OCI-LY1 (cell line): ENCODE measurements around the gene PDGFA.

Experiments
- H2AFZ ChIP-seq: fragments of 200-600 bp; sonication (generic), shearing (Covaris generic); 2 replicates; pipeline ENCODE4 v1.6.0; 2014; ENCODE audit warnings: antibody characterized with exemption, mild to moderate bottlenecking, low read length
- H3F3A ChIP-seq: fragments of 200-600 bp; sonication (generic), shearing (Covaris generic); 2 replicates; pipeline ENCODE4 v1.6.0; 2014; ENCODE audit warnings: mild to moderate bottlenecking, antibody characterized with exemption, low read length, moderate library complexity; ENCODE audit not compliant: insufficient read depth
- H3K27ac ChIP-seq: fragments of 200-600 bp; sonication (generic); 2 replicates; pipeline ENCODE4 v1.5.1; 2014; ENCODE audit warnings: low read length, mixed run types, mild to moderate bottlenecking, low read depth; ENCODE audit not compliant: poor library complexity, severe bottlenecking
- H3K27me3 ChIP-seq: fragments of 200-600 bp; sonication (generic); 2 replicates; pipeline ENCODE4 v1.6.0; 2014; ENCODE audit warnings: antibody characterized with exemption, mild to moderate bottlenecking, low read length, moderate library complexity; ENCODE audit not compliant: insufficient read depth
- H3K36me3 ChIP-seq: fragments of 200-600 bp; sonication (generic); 2 replicates; pipeline ENCODE4 v1.6.1; 2014; ENCODE audit warnings: mild to moderate bottlenecking, antibody characterized with exemption, low read length, moderate library complexity, mixed read lengths; ENCODE audit not compliant: insufficient read depth
- H3K4me1 ChIP-seq: fragments of 200-600 bp; sonication (generic); 2 replicates; pipeline ENCODE4 v1.5.1; 2014; ENCODE audit warnings: mild to moderate bottlenecking, low read length, moderate library complexity; ENCODE audit not compliant: insufficient read depth, severe bottlenecking
- H3K4me2 ChIP-seq: fragments of 200-600 bp; sonication (generic), shearing (Covaris generic); 2 replicates; pipeline ENCODE4 v1.6.1; 2014; ENCODE audit warnings: low read length
- H3K4me3 ChIP-seq: fragments of 200-600 bp; sonication (generic); 2 replicates; pipeline ENCODE4 v1.5.1; 2014; ENCODE audit warnings: low read length, low read depth, mild to moderate bottlenecking, mixed read lengths; ENCODE audit not compliant: poor library complexity, severe bottlenecking
- H3K79me2 ChIP-seq: fragments of 200-600 bp; shearing (Covaris generic); 2 replicates; pipeline ENCODE4 v1.6.1; 2016; ENCODE audit warnings: mixed run types, low read length, mixed read lengths; ENCODE audit not compliant: insufficient read depth
- H3K9ac ChIP-seq: fragments of 200-600 bp; sonication (generic), shearing (Covaris generic); 2 replicates; pipeline ENCODE4 v1.6.1; 2014; ENCODE audit warnings: mild to moderate bottlenecking, low read length, mixed read lengths
- H3K9me2 ChIP-seq: fragments of 200-600 bp; sonication (generic), shearing (Covaris generic); 2 replicates; pipeline ENCODE4 v1.6.1; 2014; ENCODE audit warnings: low read depth, mild to moderate bottlenecking, low read length, mixed read lengths
- H3K9me3 ChIP-seq: fragments of 200-600 bp; shearing (Covaris generic); 2 replicates; pipeline ENCODE4 v1.6.1; 2014; ENCODE audit warnings: low read length, mixed read lengths
- H4K20me1 ChIP-seq: fragments of 200-600 bp; sonication (generic), shearing (Covaris generic); 2 replicates; pipeline ENCODE4 v1.6.0; 2016; ENCODE audit warnings: mild to moderate bottlenecking, low read length; ENCODE audit not compliant: insufficient read depth
- EZH2 ChIP-seq: fragments of 200-600 bp; sonication (generic), shearing (Covaris generic); IDR thresholded peaks from 2 replicates; pipeline ENCODE4 v1.8.0; 2017; ENCODE audit warnings: borderline replicate concordance, mixed run types, mild to moderate bottlenecking, antibody characterized with exemption, low read length, moderate library complexity, mixed read lengths
- TF ChIP-seq, protein P1 (sequence below): fragments of 200-600 bp; sonication (generic), shearing (Covaris generic); IDR thresholded peaks from 2 replicates; pipeline ENCODE4 v1.5.1; 2017; ENCODE audit warnings: mild to moderate bottlenecking, antibody characterized with exemption, low read length, moderate library complexity, mixed read lengths

PDGFA gene

GRCh38 chr7:467856-468545 is 51.6 kb downstream of the PDGFA start:
- H3K4me3 ChIP-seq = no peak overlapping the region
- no peaks in the 10 kb centered on the region for H3F3A ChIP-seq
- no peaks in the 10 kb centered on the region for H3K9me2 ChIP-seq
- H4K20me1 ChIP-seq = no peaks in the 10 kb centered on the region
- TF ChIP-seq, protein P1, sequence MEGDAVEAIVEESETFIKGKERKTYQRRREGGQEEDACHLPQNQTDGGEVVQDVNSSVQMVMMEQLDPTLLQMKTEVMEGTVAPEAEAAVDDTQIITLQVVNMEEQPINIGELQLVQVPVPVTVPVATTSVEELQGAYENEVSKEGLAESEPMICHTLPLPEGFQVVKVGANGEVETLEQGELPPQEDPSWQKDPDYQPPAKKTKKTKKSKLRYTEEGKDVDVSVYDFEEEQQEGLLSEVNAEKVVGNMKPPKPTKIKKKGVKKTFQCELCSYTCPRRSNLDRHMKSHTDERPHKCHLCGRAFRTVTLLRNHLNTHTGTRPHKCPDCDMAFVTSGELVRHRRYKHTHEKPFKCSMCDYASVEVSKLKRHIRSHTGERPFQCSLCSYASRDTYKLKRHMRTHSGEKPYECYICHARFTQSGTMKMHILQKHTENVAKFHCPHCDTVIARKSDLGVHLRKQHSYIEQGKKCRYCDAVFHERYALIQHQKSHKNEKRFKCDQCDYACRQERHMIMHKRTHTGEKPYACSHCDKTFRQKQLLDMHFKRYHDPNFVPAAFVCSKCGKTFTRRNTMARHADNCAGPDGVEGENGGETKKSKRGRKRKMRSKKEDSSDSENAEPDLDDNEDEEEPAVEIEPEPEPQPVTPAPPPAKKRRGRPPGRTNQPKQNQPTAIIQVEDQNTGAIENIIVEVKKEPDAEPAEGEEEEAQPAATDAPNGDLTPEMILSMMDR = no peak
- no peak for TF ChIP-seq EZH2
- H3K27ac ChIP-seq = no peak overlapping the region
- H3K4me1 ChIP-seq = no peaks in the 10 kb centered on the region
- H3K36me3 ChIP-seq = no peaks in the 10 kb centered on the region
- H3K4me2 ChIP-seq = no peak overlapping the region
- no peak overlapping the region for H3K9ac ChIP-seq
- H3K27me3 ChIP-seq = no peaks in the 10 kb centered on the region
- no peaks in the 10 kb centered on the region for H3K79me2 ChIP-seq
- no peaks in the 10 kb centered on the region for H3K9me3 ChIP-seq
- H2AFZ ChIP-seq = no peak overlapping the region

DNA sequence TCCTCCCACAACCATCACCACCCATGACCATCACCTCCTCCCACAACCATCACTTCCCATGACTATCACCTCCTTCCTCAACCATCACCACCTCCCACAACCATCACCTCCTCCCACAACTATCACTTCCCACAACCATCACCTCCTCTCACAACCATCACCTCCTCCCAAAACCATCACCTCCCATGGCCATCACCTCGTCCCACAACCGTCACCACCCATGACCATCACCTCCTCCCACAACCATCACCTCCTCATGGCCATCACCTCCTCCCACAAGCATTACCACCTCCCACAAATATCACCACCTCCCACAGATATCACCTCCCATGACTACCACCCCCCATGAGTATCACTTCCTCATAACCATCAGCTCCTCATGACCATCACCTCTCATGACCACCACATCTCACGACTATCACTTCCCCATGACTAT is 52.2 kb downstream of the PDGFA start:
- Histone ChIP-seq H3K9me2 (no peaks in the 10 kb centered on the region), H4K20me1 (no peaks in the 10 kb centered on the region), H3K9me3 (no peaks in the 10 kb centered on the region), H2AFZ (no peak overlapping the region), H3K27ac (no peak overlapping the region), H3K4me1 (no peaks in the 10 kb centered on the region), H3K27me3 (no peaks in the 10 kb centered on the region), H3K79me2 (no peaks in the 10 kb centered on the region), H3K4me2 (no peak overlapping the region), H3K4me3 (no peak overlapping the region), H3K36me3 (no peaks in the 10 kb centered on the region), H3K9ac (no peak overlapping the region), H3F3A (no peaks in the 10 kb centered on the region)
- TF ChIP-seq EZH2 = no peak
- TF ChIP-seq, protein P1 = no peak

GRCh38 chr7:466465-467191 is 53.0 kb downstream of the PDGFA start:
- Histone ChIP-seq H3K9me3 (no peaks in the 10 kb centered on the region), H3K4me1 (no peaks in the 10 kb centered on the region), H3K9me2 (no peaks in the 10 kb centered on the region), H3K9ac (no peak overlapping the region), H3K4me2 (no peak overlapping the region), H3K27ac (no peak overlapping the region), H3K36me3 (no peaks in the 10 kb centered on the region), H3K4me3 (no peak overlapping the region), H4K20me1 (no peaks in the 10 kb centered on the region), H3K79me2 (no peaks in the 10 kb centered on the region), H3F3A (no peaks in the 10 kb centered on the region), H2AFZ (no peak overlapping the region), H3K27me3 (no peaks in the 10 kb centered on the region)
- no peak for TF ChIP-seq EZH2
- TF ChIP-seq, protein P1 = no peak
